ENCODE measurements around the gene MTR. TPM values are rescaled to one million over a fixed set of nuclear protein-coding genes. Genes with fewer than 3 reads are reported as not detected.
A peak's percentile ranks its signal among the peaks of the same experiment; 100 is the strongest.

Gene MTR
- total RNA-seq: 10 to 100 TPM; 54.3 to 59.5 TPM
- polyA plus RNA-seq: 1 to 10 TPM; 4.6 to 10.0 TPM
- long read RNA-seq, donor 1, full-length matches to known transcripts: 1 of 86 reads
- long read RNA-seq, donor 1, partial matches to known transcripts: 49 of 86 reads
- long read RNA-seq, donor 1, other reads (novel, unspliced or antisense): 36 of 86 reads
- long read RNA-seq, donor 2, full-length matches to known transcripts: 1 of 22 reads
- long read RNA-seq, donor 2, partial matches to known transcripts: 6 of 22 reads
- long read RNA-seq, donor 2, other reads (novel, unspliced or antisense): 15 of 22 reads

- H3K4me1 ChIP-seq (ENCODE audit: control insufficient read depth in 1 of 2, insufficient read depth in 2 of 2, low read length in 2 of 2): no peaks in the 10 kb centered on the region
- DNase-seq (peak; percentile 99), ATAC-seq (ENCODE audit: low FRiP score) (peak; percentile 99)
- peak within 1 kb of the TSS; percentile 60 to 94 for H3K4me3 ChIP-seq (ENCODE audit: low read length in 2 of 2)
- no peaks in the 10 kb centered on the region for H3K27me3 ChIP-seq (ENCODE audit: control insufficient read depth in 1 of 2, insufficient read depth in 2 of 2, low read length in 1 of 2)
- no peaks in the 10 kb centered on the region for H3K9me3 ChIP-seq (ENCODE audit: control insufficient read depth, low read length)
- 0% methylated on average over 58 to 67 of the region's 67 CpGs for WGBS, 2 donors
- H3K36me3 ChIP-seq (ENCODE audit: control insufficient read depth in 1 of 2, insufficient read depth in 2 of 2, low read length in 1 of 2): no peaks in the 10 kb centered on the region
- intact Hi-C loops (cut with DNase I): no loop called here
- peak within 1 kb of the TSS; percentile 70 to 84 for H3K27ac ChIP-seq (ENCODE audit: low read depth in 1 of 2, low read length in 2 of 2)
Measured at GRCh38 chr1:236795035-236795756, at the start of gene MTR. Gene MTR (plus strand): TSS chr1:236795292. CDS start chr1:236795704, 412 bp downstream.

- DNase-seq (no peak), ATAC-seq (ENCODE audit: low FRiP score) (no peak)
- H3K27me3 ChIP-seq (ENCODE audit: control insufficient read depth in 1 of 2, insufficient read depth in 2 of 2, low read length in 1 of 2): no peaks in the 10 kb centered on the region
- H3K9me3 ChIP-seq (ENCODE audit: control insufficient read depth, low read length): no peaks in the 10 kb centered on the region
- H3K27ac ChIP-seq (ENCODE audit: low read depth in 1 of 2, low read length in 2 of 2): no peak overlapping the region
- 92 to 93% methylated on average over 5 of the region's 5 CpGs for WGBS, 2 donors
- intact Hi-C loops (cut with DNase I): no loop called here
- peaks cover 2 to 6% of the 10 kb centered on the region in 2 donors for H3K36me3 ChIP-seq (ENCODE audit: control insufficient read depth in 1 of 2, insufficient read depth in 2 of 2, low read length in 1 of 2)
- no peaks in the 10 kb centered on the region for H3K4me1 ChIP-seq (ENCODE audit: control insufficient read depth in 1 of 2, insufficient read depth in 2 of 2, low read length in 2 of 2)
- no peak overlapping the region for H3K4me3 ChIP-seq (ENCODE audit: low read length in 2 of 2)
Measured at GRCh38 chr1:236746785-236747184, 48.3 kb upstream of the MTR start.

GRCh38 chr1:236747311-236747985 is 47.6 kb upstream of the MTR start:
- H3K4me1 ChIP-seq (ENCODE audit: control insufficient read depth in 1 of 2, insufficient read depth in 2 of 2, low read length in 2 of 2): no peaks in the 10 kb centered on the region
- DNase-seq (no peak), ATAC-seq (ENCODE audit: low FRiP score) (no peak)
- no peaks in the 10 kb centered on the region for H3K27me3 ChIP-seq (ENCODE audit: control insufficient read depth in 1 of 2, insufficient read depth in 2 of 2, low read length in 1 of 2)
- intact Hi-C loops (cut with DNase I): no loop called here
- H3K9me3 ChIP-seq (ENCODE audit: control insufficient read depth, low read length): no peaks in the 10 kb centered on the region
- 79 to 82% methylated on average over 6 of the region's 6 CpGs for WGBS, 2 donors
- H3K4me3 ChIP-seq (ENCODE audit: low read length in 2 of 2): no peak overlapping the region
- H3K36me3 ChIP-seq (ENCODE audit: control insufficient read depth in 1 of 2, insufficient read depth in 2 of 2, low read length in 1 of 2): peaks cover 2 to 6% of the 10 kb centered on the region in 2 donors
- H3K27ac ChIP-seq (ENCODE audit: low read depth in 1 of 2, low read length in 2 of 2): no peak overlapping the region

- intact Hi-C loops (cut with DNase I): no loop called here
- ATAC-seq (ENCODE audit: low FRiP score) (no peak), DNase-seq (no peak)
- Histone ChIP-seq H3K27ac (ENCODE audit: low read depth in 1 of 2, low read length in 2 of 2) (no peak overlapping the region), H3K9me3 (ENCODE audit: control insufficient read depth, low read length) (no peaks in the 10 kb centered on the region), H3K4me3 (ENCODE audit: low read length in 2 of 2) (no peak overlapping the region), H3K36me3 (ENCODE audit: control insufficient read depth in 1 of 2, insufficient read depth in 2 of 2, low read length in 1 of 2) (peaks cover 0 to 7% of the 10 kb centered on the region in 2 donors), H3K4me1 (ENCODE audit: control insufficient read depth in 1 of 2, insufficient read depth in 2 of 2, low read length in 2 of 2) (no peaks in the 10 kb centered on the region), H3K27me3 (ENCODE audit: control insufficient read depth in 1 of 2, insufficient read depth in 2 of 2, low read length in 1 of 2) (no peaks in the 10 kb centered on the region)
- 76 to 77% methylated on average over 5 of the region's 5 CpGs for WGBS, 2 donors
Measured at GRCh38 chr1:236748268-236748870, 46.7 kb upstream of the MTR start.

- no peak overlapping the region for H3K4me3 ChIP-seq (ENCODE audit: low read length in 2 of 2)
- WGBS, 2 donors: 91 to 95% methylated on average over 3 of the region's 3 CpGs
- H3K27ac ChIP-seq (ENCODE audit: low read depth in 1 of 2, low read length in 2 of 2): no peak overlapping the region
- peaks cover 0 to 5% of the 10 kb centered on the region in 2 donors for H3K36me3 ChIP-seq (ENCODE audit: control insufficient read depth in 1 of 2, insufficient read depth in 2 of 2, low read length in 1 of 2)
- no peaks in the 10 kb centered on the region for H3K4me1 ChIP-seq (ENCODE audit: control insufficient read depth in 1 of 2, insufficient read depth in 2 of 2, low read length in 2 of 2)
- ATAC-seq (ENCODE audit: low FRiP score) (no peak), DNase-seq (no peak)
- intact Hi-C loops (cut with DNase I): no loop called here
- H3K9me3 ChIP-seq (ENCODE audit: control insufficient read depth, low read length): no peaks in the 10 kb centered on the region
- H3K27me3 ChIP-seq (ENCODE audit: control insufficient read depth in 1 of 2, insufficient read depth in 2 of 2, low read length in 1 of 2): no peaks in the 10 kb centered on the region
Measured at GRCh38 chr1:236750928-236751327, 44.2 kb upstream of the MTR start.

GRCh38 chr1:236751385-236751784 is 43.7 kb upstream of the MTR start:
- H3K4me3 ChIP-seq (ENCODE audit: low read length in 2 of 2): no peak overlapping the region
- peaks cover 0 to 5% of the 10 kb centered on the region in 2 donors for H3K36me3 ChIP-seq (ENCODE audit: control insufficient read depth in 1 of 2, insufficient read depth in 2 of 2, low read length in 1 of 2)
- H3K27ac ChIP-seq (ENCODE audit: low read depth in 1 of 2, low read length in 2 of 2): no peak overlapping the region
- DNase-seq (no peak), ATAC-seq (ENCODE audit: low FRiP score) (no peak)
- H3K9me3 ChIP-seq (ENCODE audit: control insufficient read depth, low read length): no peaks in the 10 kb centered on the region
- WGBS, 2 donors: 88% methylated on average over 16 of the region's 16 CpGs
- H3K27me3 ChIP-seq (ENCODE audit: control insufficient read depth in 1 of 2, insufficient read depth in 2 of 2, low read length in 1 of 2): no peaks in the 10 kb centered on the region
- H3K4me1 ChIP-seq (ENCODE audit: control insufficient read depth in 1 of 2, insufficient read depth in 2 of 2, low read length in 2 of 2): no peaks in the 10 kb centered on the region
- intact Hi-C loops (cut with DNase I): no loop called here

GRCh38 chr1:236751935-236752334 is 43.2 kb upstream of the MTR start:
- Histone ChIP-seq H3K9me3 (ENCODE audit: control insufficient read depth, low read length) (no peaks in the 10 kb centered on the region), H3K27me3 (ENCODE audit: control insufficient read depth in 1 of 2, insufficient read depth in 2 of 2, low read length in 1 of 2) (no peaks in the 10 kb centered on the region), H3K27ac (ENCODE audit: low read depth in 1 of 2, low read length in 2 of 2) (no peak overlapping the region), H3K4me3 (ENCODE audit: low read length in 2 of 2) (no peak overlapping the region), H3K36me3 (ENCODE audit: control insufficient read depth in 1 of 2, insufficient read depth in 2 of 2, low read length in 1 of 2) (peaks cover 0 to 5% of the 10 kb centered on the region in 2 donors), H3K4me1 (ENCODE audit: control insufficient read depth in 1 of 2, insufficient read depth in 2 of 2, low read length in 2 of 2) (no peaks in the 10 kb centered on the region)
- no peak for DNase-seq
- intact Hi-C loops (cut with DNase I): no loop called here
- WGBS, 2 donors: 72 to 78% methylated on average over 4 of the region's 4 CpGs
- ATAC-seq (ENCODE audit: low FRiP score): no peak

- Histone ChIP-seq H3K36me3 (ENCODE audit: control insufficient read depth in 1 of 2, insufficient read depth in 2 of 2, low read length in 1 of 2) (peaks cover 2 to 11% of the 10 kb centered on the region in 2 donors), H3K27me3 (ENCODE audit: control insufficient read depth in 1 of 2, insufficient read depth in 2 of 2, low read length in 1 of 2) (no peaks in the 10 kb centered on the region), H3K27ac (ENCODE audit: low read depth in 1 of 2, low read length in 2 of 2) (no peak overlapping the region), H3K4me1 (ENCODE audit: control insufficient read depth in 1 of 2, insufficient read depth in 2 of 2, low read length in 2 of 2) (no peaks in the 10 kb centered on the region), H3K4me3 (ENCODE audit: low read length in 2 of 2) (no peak overlapping the region), H3K9me3 (ENCODE audit: control insufficient read depth, low read length) (no peaks in the 10 kb centered on the region)
- ATAC-seq (ENCODE audit: low FRiP score) (no peak), DNase-seq (no peak)
- WGBS, 2 donors: 79 to 82% methylated on average over 5 of the region's 5 CpGs
- intact Hi-C loops (cut with DNase I): no loop called here
Measured at GRCh38 chr1:236753516-236753915, 41.6 kb upstream of the MTR start.

Data from aorta (tissue), 5 donors.